Kidney (tissue), 14 donors: ENCODE measurements around the gene RAD51. TPM values are rescaled to one million over a fixed set of nuclear protein-coding genes. Genes with fewer than 3 reads are reported as not detected.

Experiments used
- DNase-seq, 5 donors: peaks; one replicate each; pipeline ENCODE4 v3.0.0-alpha.2; 2013 to 2020
- FAIRE-seq: peaks from 2 replicates; lab custom pipeline; 2012; peaks lifted over from hg19 to GRCh38; lab: Jason Lieb, UNC
- H3K27ac ChIP-seq, 2 donors: one replicate each; pipeline ENCODE4 v1.7.0; 2013; ENCODE audit warnings: low read depth in 2 of 2, low read length in 2 of 2, inconsistent platforms in 1 of 2
- H3K27me3 ChIP-seq: one replicate; pipeline ENCODE4 v1.7.1; 2013; ENCODE audit warnings: low read length, inconsistent platforms; ENCODE audit not compliant: control insufficient read depth, insufficient read depth
- H3K36me3 ChIP-seq, 3 donors: one replicate each; pipeline versions ENCODE4 v1.7.0 to v1.7.1; 2013; ENCODE audit warnings: low read length in 3 of 3, control low read depth in 1 of 3, inconsistent platforms in 1 of 3; ENCODE audit not compliant: insufficient read depth in 3 of 3, control insufficient read depth in 2 of 3
- H3K4me1 ChIP-seq, 3 donors: one replicate each; pipeline versions ENCODE4 v1.7.0 to v1.7.1; 2013; ENCODE audit warnings: low read length in 3 of 3, inconsistent platforms in 1 of 3, low read depth in 1 of 3; ENCODE audit not compliant: control insufficient read depth in 2 of 3, insufficient read depth in 2 of 3
- H3K4me3 ChIP-seq, 3 donors: one replicate each; pipeline versions ENCODE4 v1.7.0 to v1.8.1; 2013; ENCODE audit warnings: low read length in 3 of 3, control low read depth in 1 of 3, inconsistent platforms in 1 of 3
- H3K9ac ChIP-seq, 3 donors: one replicate each; pipeline versions ENCODE4 v1.7.0 to v1.7.1; 2013; ENCODE audit warnings: low read length in 3 of 3, control low read depth in 1 of 3, inconsistent platforms in 1 of 3
- H3K9me3 ChIP-seq, 3 donors: one replicate each; pipeline versions ENCODE4 v1.7.0 to v1.7.1; 2013; ENCODE audit warnings: low read length in 3 of 3, control low read depth in 1 of 3, inconsistent platforms in 1 of 3; ENCODE audit not compliant: control insufficient read depth in 2 of 3, insufficient read depth in 1 of 3
- intact Hi-C: fragments of 100-400 bp; cut with DNase I; formaldehyde crosslinking; loops from one replicate; pipeline ENCODE4 v1.11.1; 2022
- polyA plus RNA-seq: library from polyadenylated mRNA; stranded (reverse); fragments of 350-450 nt; fragmentation: Illumina TruSeq; extraction: RNeasy Lipid Tissue Mini Kit (QIAGEN cat#74804); gene quantifications from one replicate; pipeline ENCODE4 v1.2.3, GENCODE V29; 2014; ENCODE audit warnings: low read depth, low replicate concordance; ENCODE audit not compliant: insufficient read depth
- total RNA-seq: library from RNA; stranded (reverse); fragmentation: NEBNext Ultra II Directional; extraction: Animal tissue kit (Norgen Biotek cat#: 25700); gene quantifications from one replicate; pipeline ENCODE4 v1.2.1, GENCODE V29; 2021
- TF ChIP-seq, protein P1 (sequence below): IDR thresholded peaks from 3 replicates; pipeline ENCODE4 v1.5.1; 2012; ENCODE audit warnings: mild to moderate bottlenecking, moderate library complexity, borderline replicate concordance; ENCODE audit not compliant: insufficient read depth; ENCODE audit errors: extremely low read depth
- donor health status: control.
- donor health status: control.
- donor health status: control.
- donor health status: control.
- donor health status: control.
- donor health status: DM: yes; HTN: yes; CAD: no.
- donor health status: Normal renal cell carcinoma (clear cell type).

The RAD51 gene
- total and polyA plus RNA-seq, 2 donors from 2014 or later: 1.1 TPM; not detected in 1

GRCh38 chr15:40743485-40743901, 48.5 kb downstream of the RAD51 start:
- FAIRE-seq (no peak), DNase-seq (no peak)
- no peak overlapping the region for H3K4me3 ChIP-seq
- no peaks in the 10 kb centered on the region for H3K27me3 ChIP-seq
- no peak overlapping the region for H3K9ac ChIP-seq
- peaks cover 0 to 37% (median 21%) of the 10 kb centered on the region in 3 donors for H3K36me3 ChIP-seq
- no peaks in the 10 kb centered on the region for H3K9me3 ChIP-seq
- H3K27ac ChIP-seq: no peak overlapping the region
- TF ChIP-seq, protein P1, sequence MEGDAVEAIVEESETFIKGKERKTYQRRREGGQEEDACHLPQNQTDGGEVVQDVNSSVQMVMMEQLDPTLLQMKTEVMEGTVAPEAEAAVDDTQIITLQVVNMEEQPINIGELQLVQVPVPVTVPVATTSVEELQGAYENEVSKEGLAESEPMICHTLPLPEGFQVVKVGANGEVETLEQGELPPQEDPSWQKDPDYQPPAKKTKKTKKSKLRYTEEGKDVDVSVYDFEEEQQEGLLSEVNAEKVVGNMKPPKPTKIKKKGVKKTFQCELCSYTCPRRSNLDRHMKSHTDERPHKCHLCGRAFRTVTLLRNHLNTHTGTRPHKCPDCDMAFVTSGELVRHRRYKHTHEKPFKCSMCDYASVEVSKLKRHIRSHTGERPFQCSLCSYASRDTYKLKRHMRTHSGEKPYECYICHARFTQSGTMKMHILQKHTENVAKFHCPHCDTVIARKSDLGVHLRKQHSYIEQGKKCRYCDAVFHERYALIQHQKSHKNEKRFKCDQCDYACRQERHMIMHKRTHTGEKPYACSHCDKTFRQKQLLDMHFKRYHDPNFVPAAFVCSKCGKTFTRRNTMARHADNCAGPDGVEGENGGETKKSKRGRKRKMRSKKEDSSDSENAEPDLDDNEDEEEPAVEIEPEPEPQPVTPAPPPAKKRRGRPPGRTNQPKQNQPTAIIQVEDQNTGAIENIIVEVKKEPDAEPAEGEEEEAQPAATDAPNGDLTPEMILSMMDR: no peak
- H3K4me1 ChIP-seq: no peaks in the 10 kb centered on the region
- intact Hi-C loops: no loop called here

GRCh38 chr15:40743921-40744814, 49.2 kb downstream of the RAD51 start:
- no peak overlapping the region for H3K27ac ChIP-seq
- DNase-seq (no peak), FAIRE-seq (no peak)
- no peak overlapping the region for H3K4me3 ChIP-seq
- peaks cover 0 to 37% (median 20%) of the 10 kb centered on the region in 3 donors for H3K36me3 ChIP-seq
- no peak overlapping the region for H3K9ac ChIP-seq
- intact Hi-C loops: no loop called here
- no peaks in the 10 kb centered on the region for H3K4me1 ChIP-seq
- TF ChIP-seq, protein P1: no peak
- no peaks in the 10 kb centered on the region for H3K27me3 ChIP-seq
- H3K9me3 ChIP-seq: no peaks in the 10 kb centered on the region

DNA sequence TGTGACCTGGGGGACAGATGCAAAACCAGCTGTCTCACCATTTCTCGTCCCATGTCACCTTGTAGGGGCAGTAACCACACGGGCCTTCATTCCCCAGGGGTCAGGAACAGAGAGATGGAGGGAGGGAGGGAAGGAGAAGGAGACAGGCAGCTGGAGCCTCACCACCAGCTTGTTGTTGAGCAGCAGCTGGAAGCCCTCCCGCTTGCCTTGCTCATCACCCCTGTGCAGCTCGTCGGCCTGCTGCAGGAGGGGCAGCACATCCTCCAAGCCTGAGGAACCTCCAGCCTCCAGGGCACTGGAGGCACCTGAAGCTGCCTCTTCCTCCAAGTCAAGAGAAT, 49.8 kb downstream of the RAD51 start:
- Histone ChIP-seq H3K9me3 (no peaks in the 10 kb centered on the region), H3K27ac (no peak overlapping the region), H3K4me3 (no peak overlapping the region), H3K27me3 (no peaks in the 10 kb centered on the region), H3K36me3 (peaks cover 0 to 33% (median 17%) of the 10 kb centered on the region in 3 donors), H3K9ac (no peak overlapping the region), H3K4me1 (no peaks in the 10 kb centered on the region)
- no peak for DNase-seq
- TF ChIP-seq, protein P1: no peak
- intact Hi-C loops: no loop called here
- FAIRE-seq: no peak
